HepG2 (cell line): Measurements from ENCODE around the gene IDS. TPM values are rescaled to one million over a fixed set of nuclear protein-coding genes. Genes with fewer than 3 reads are reported as not detected.

Experiments used
- ATAC-seq: fragments of 200-7000 bp; cut with Tn5 transposase; 3 replicates; pipeline ENCODE4 v1.9.1; 2020; ENCODE audit warnings: mild to moderate bottlenecking, moderate library complexity
- BruUV-seq: library from RNA; stranded (reverse); fragments of 400-500 nt; replicated peaks from 2 replicates; lab custom pipeline; 2021; lab: Mats Ljungman, UMichigan
- CTCF ChIA-PET: fragments of 300-600 bp; formaldehyde crosslinking; extraction: SDS; loops from one replicate; lab custom pipeline; 2021; ENCODE audit warnings: low total read pairs, inconsistent platforms, low intra/inter-chr PET ratio; lab: Yijun Ruan, JAX
- POLR2A ChIA-PET: fragments of 350-600 bp; sonication (Branson Sonifier 250); formaldehyde crosslinking; loops from one replicate; lab custom pipeline; 2020; ENCODE audit warnings: antibody characterized with exemption, inconsistent platforms; lab: Yijun Ruan, JAX
- DNase-seq: peaks from one replicate; pipeline ENCODE4 v3.0.0-alpha.2; 2015; ENCODE audit warnings: low spot score
- FAIRE-seq: peaks from 3 replicates; lab custom pipeline; 2011; peaks lifted over from hg19 to GRCh38; lab: Jason Lieb, UNC
- H2AFZ ChIP-seq: one replicate; pipeline ENCODE4 v1.6.1; 2011; ENCODE audit warnings: low read length, inconsistent platforms
- H3K27ac ChIP-seq: fragments of 300-600 bp; 3 replicates; pipeline ENCODE4 v1.8.0; 2011; ENCODE audit warnings: mixed run types, mild to moderate bottlenecking, mixed read lengths, low read length, inconsistent platforms; ENCODE audit not compliant: insufficient read depth; ENCODE audit errors: extremely low read length
- H3K27me3 ChIP-seq, 2 experiments: fragments of 200-600 bp in 1 of 2; 2 replicates in 1 of 2; 3 replicates in 1 of 2; pipeline versions ENCODE4 v1.6.0 to v1.8.0; 2011; ENCODE audit warnings: low read length in 2 of 2, mild to moderate bottlenecking in 2 of 2, moderate library complexity in 2 of 2, inconsistent platforms in 1 of 2; ENCODE audit not compliant: insufficient read depth in 2 of 2, control insufficient read depth in 1 of 2
- H3K36me3 ChIP-seq, 2 experiments: fragments of 200-600 bp in 1 of 2; replicated peaks in 1 of 2; 2 replicates in 1 of 2; 3 replicates in 1 of 2; pipeline versions ENCODE4 v1.5.1 to v1.8.0; 2011; ENCODE audit warnings: low read length in 2 of 2, inconsistent platforms in 1 of 2; ENCODE audit not compliant: insufficient read depth in 2 of 2, control insufficient read depth in 1 of 2
- H3K4me1 ChIP-seq: 2 replicates; pipeline ENCODE4 v1.5.1; 2012; ENCODE audit warnings: low read length, inconsistent platforms; ENCODE audit not compliant: insufficient read depth
- H3K4me2 ChIP-seq: 2 replicates; pipeline ENCODE4 v1.6.0; 2011; ENCODE audit warnings: low read depth, low read length, inconsistent platforms
- H3K4me3 ChIP-seq, 3 experiments: fragments of 200-600 bp in 1 of 3; sonication (generic), shearing (Covaris generic) in 1 of 3; replicated peaks in 1 of 3; 2 replicates each; pipeline ENCODE4 v1.5.1; 2011 to 2016; ENCODE audit warnings: low read length in 3 of 3, inconsistent platforms in 2 of 3, low read depth in 2 of 3, mild to moderate bottlenecking in 2 of 3, control low read depth in 1 of 3, mixed read lengths in 1 of 3; ENCODE audit not compliant: insufficient read depth in 1 of 3
- H3K79me2 ChIP-seq: one replicate; pipeline ENCODE4 v1.6.1; 2011; ENCODE audit warnings: low read length, inconsistent platforms; ENCODE audit not compliant: insufficient read depth
- H3K9ac ChIP-seq: 2 replicates; pipeline ENCODE4 v1.6.0; 2011; ENCODE audit warnings: mild to moderate bottlenecking, low read depth, low read length, inconsistent platforms; ENCODE audit not compliant: insufficient read depth
- H3K9me3 ChIP-seq: 2 replicates; pipeline ENCODE4 v1.5.1; 2012; ENCODE audit warnings: mild to moderate bottlenecking, low read length
- H4K20me1 ChIP-seq: 2 replicates; pipeline ENCODE4 v1.6.0; 2011; ENCODE audit warnings: inconsistent platforms, mild to moderate bottlenecking, low read length, moderate library complexity; ENCODE audit not compliant: insufficient read depth
- ASH2L ChIP-seq: fragments of 300-600, 200-600 bp; sonication (generic); IDR thresholded peaks from 2 replicates; pipeline ENCODE4 v1.7.0; 2017; ENCODE audit warnings: low read depth, mild to moderate bottlenecking, moderate library complexity, mixed read lengths, low read length; ENCODE audit not compliant: insufficient read length
- BCL6 ChIP-seq: IDR thresholded peaks from 2 replicates; pipeline ENCODE4 v1.6.1; 2016; ENCODE audit warnings: missing genetic modification reagents, missing compliant biosample characterization
- FIP1L1 ChIP-seq: fragments of 200-400 bp; formaldehyde crosslinking; IDR thresholded peaks from 2 replicates; pipeline ENCODE4 v1.6.1; 2018; ENCODE audit warnings: low read depth, mild to moderate bottlenecking, low read length, moderate library complexity, borderline replicate concordance; ENCODE audit not compliant: insufficient read depth
- KIAA2018 ChIP-seq: sonication (generic); formaldehyde crosslinking; IDR thresholded peaks from 2 replicates; pipeline ENCODE4 v1.5.0; 2020; ENCODE audit warnings: mild to moderate bottlenecking, missing genetic modification reagents, borderline replicate concordance
- MIER3 ChIP-seq: IDR thresholded peaks from 2 replicates; pipeline ENCODE4 v1.6.1; 2016; ENCODE audit warnings: missing compliant biosample characterization, borderline replicate concordance
- REXO4 ChIP-seq: sonication (generic); formaldehyde crosslinking; IDR thresholded peaks from 2 replicates; pipeline ENCODE4 v1.8.0; 2022; ENCODE audit warnings: missing genetic modification reagents, mild to moderate bottlenecking, borderline replicate concordance
- SAFB2 ChIP-seq: sonication (generic); formaldehyde crosslinking; IDR thresholded peaks from 2 replicates; pipeline ENCODE4 v1.5.1; 2020; ENCODE audit warnings: missing genetic modification reagents, low read depth, mild to moderate bottlenecking, borderline replicate concordance
- SRY ChIP-seq: sonication (generic); formaldehyde crosslinking; IDR thresholded peaks from 2 replicates; pipeline ENCODE4 v1.8.0; 2022; ENCODE audit warnings: mild to moderate bottlenecking, missing genetic modification reagents
- ZGPAT ChIP-seq: IDR thresholded peaks from 2 replicates; pipeline ENCODE4 v1.6.1; 2016; ENCODE audit warnings: mild to moderate bottlenecking
- ZNF10 ChIP-seq: sonication (generic); formaldehyde crosslinking; IDR thresholded peaks from 2 replicates; pipeline ENCODE4 v1.4.0; 2020; ENCODE audit warnings: mild to moderate bottlenecking, low read depth, missing genetic modification reagents, borderline replicate concordance
- ZNF570 ChIP-seq: sonication (generic); formaldehyde crosslinking; IDR thresholded peaks from 2 replicates; pipeline ENCODE4 v1.4.0; 2020; ENCODE audit warnings: mild to moderate bottlenecking, missing genetic modification reagents, borderline replicate concordance
- WGBS: methylation state at CpG from one replicate; pipeline ENCODE4 v1.1.6; 2017; ENCODE audit warnings: low lambda C conversion rate; 5-methylcytosine and 5-hydroxymethylcytosine counted together
- in situ Hi-C: cut with HindIII; loops from 2 replicates; pipeline ENCODE4 v1.10.0; 2017; ENCODE audit warnings: low pct_unique_long_range_greater_than_20kb; ENCODE audit not compliant: extremely low pct_ligation_motif_present
- intact Hi-C: fragments of 100-400 bp; cut with micrococcal nuclease; formaldehyde crosslinking; loops from one replicate; pipeline ENCODE4 v1.10.0; 2022; ENCODE audit not compliant: unreplicated experiment
- polyA plus RNA-seq, 8 experiments: library from polyadenylated mRNA; depleted of rRNA in 3 of 8; stranded (reverse) in 7 of 8; unstranded in 1 of 8; fragments of >200 nt; fragmentation: Illumina TruSeq in 4 of 8; extraction: Trizol in 4 of 8; gene quantifications; 2 replicates each; pipeline versions ENCODE4 v1.2.1 to v1.2.3, GENCODE V29; 2011 to 2016; ENCODE audit warnings: low read depth in 4 of 8, missing spikeins in 1 of 8, mixed read lengths in 1 of 8; ENCODE audit not compliant: insufficient read depth in 1 of 8
- total RNA-seq, 5 experiments: library from RNA; depleted of rRNA; stranded (reverse); fragments of >200 nt; fragmentation: Illumina TruSeq; extraction: Trizol; gene quantifications; 2 replicates each; pipeline ENCODE4 v1.2.3, GENCODE V29; 2016; ENCODE audit warnings: low read depth in 1 of 5

The IDS gene
- total and polyA plus RNA-seq, 2 of the 13 experiments (the other 11 are each of a cell fraction or from before 2014, with no cell fraction given) = 2.2 to 11.9 TPM

DNA sequence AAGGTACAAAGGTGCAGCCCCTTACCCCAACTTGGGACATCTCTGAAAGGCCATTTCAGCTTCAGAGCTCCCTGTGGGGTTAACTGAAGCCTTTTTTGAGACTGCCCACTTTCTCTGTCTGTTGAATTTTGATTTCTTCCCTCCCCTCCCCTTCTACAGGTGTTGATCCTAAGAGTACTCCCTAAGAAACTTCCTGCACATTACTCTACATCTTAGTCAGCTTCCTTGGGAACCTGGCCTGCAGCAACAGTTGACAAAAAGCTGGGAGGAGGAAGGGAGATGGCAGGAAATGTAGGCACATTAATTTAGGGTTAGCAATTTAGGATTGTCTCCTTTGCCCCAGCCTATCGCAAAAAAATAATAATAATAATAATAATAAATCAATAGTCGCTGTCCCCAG is 1.2 kb upstream of the IDS start (continued):
- TF ChIP-seq ZGPAT (no peak), SRY (no peak), SAFB2 (CRISPR knock-in tag) (no peak), BCL6 (CRISPR knock-in tag) (no peak), FIP1L1 (no peak), ASH2L (no peak), ZNF10 (CRISPR knock-in tag) (no peak), ZNF570 (CRISPR knock-in tag) (no peak), MIER3 (CRISPR knock-in tag) (no peak)
- TF ChIP-seq, all 625 proteins: peak for 0

DNA sequence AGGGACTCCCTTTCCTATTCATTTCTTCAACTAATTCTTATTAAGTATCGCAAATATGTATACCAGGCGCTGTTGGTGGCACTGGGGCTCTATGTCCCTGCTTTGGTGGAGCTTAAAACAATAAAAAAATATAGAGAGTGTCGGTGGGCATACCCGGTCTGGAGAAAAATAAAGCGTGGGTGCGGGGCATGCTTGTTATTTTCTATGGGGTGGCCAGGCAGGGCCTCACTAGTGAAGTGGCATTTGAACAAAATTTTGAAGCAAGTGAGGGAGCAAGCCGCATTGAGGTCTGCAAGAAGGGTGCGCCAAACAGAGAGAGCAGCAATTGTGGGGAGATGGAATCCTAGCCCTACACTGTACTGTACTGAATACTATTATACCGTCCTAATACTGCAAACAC is 565 bp upstream of the IDS start:
- intact Hi-C loops (no loop called here), in situ Hi-C loops (no loop called here)
- H3K36me3 ChIP-seq = no peaks in the 10 kb centered on the region
- CTCF ChIA-PET = no interaction called here
- no peaks in the 10 kb centered on the region for H4K20me1 ChIP-seq
- H3K27me3 ChIP-seq = no peaks in the 10 kb centered on the region
- no peaks in the 10 kb centered on the region for H3K79me2 ChIP-seq
- H2AFZ ChIP-seq = no peak overlapping the region
- peaks cover 16% of the 10 kb centered on the region for H3K4me1 ChIP-seq
- no peaks in the 10 kb centered on the region for H3K9me3 ChIP-seq
- peak overlapping the region; percentile 78 for H3K4me2 ChIP-seq
- no peak overlapping the region for H3K9ac ChIP-seq
- H3K27ac ChIP-seq = no peak overlapping the region
- no TSS peak for BruUV-seq
- WGBS = 46% methylated on average over 7 of the region's 9 CpGs
- no peak for DNase-seq
- POLR2A ChIA-PET = interaction anchor here (1.3 kb wide), 1 partner anchor 12 kb away, joined by 4 read pairs; no protein-coding TSS in a partner anchor
- H3K4me3 ChIP-seq = peak overlapping the region in 1 of 3 experiments; percentile 71; a peak in 1 of 6 replicates
- FAIRE-seq = no peak
- no peak for ATAC-seq
- no peak for TF ChIP-seq KIAA2018 (CRISPR knock-in tag)
- TF ChIP-seq REXO4 (CRISPR knock-in tag) = no peak
